HEK293 (cell line): Measurements from ENCODE around the gene RBP4.

Experiments used
- CTCF ChIA-PET: fragments of 350-600 bp; formaldehyde crosslinking; extraction: SDS; loops from one replicate; lab custom pipeline; 2021; ENCODE audit warnings: antibody characterized with exemption; lab: Yijun Ruan, JAX
- POLR2A ChIA-PET: fragments of 300-600 bp; formaldehyde crosslinking; extraction: SDS; loops from one replicate; lab custom pipeline; 2020; ENCODE audit warnings: antibody characterized with exemption, inconsistent platforms; lab: Yijun Ruan, JAX
- H3K27ac ChIP-seq: fragments of 200-500 bp; sonication (Bioruptor generic); 2 replicates; pipeline ENCODE4 v1.5.1; 2014; ENCODE audit warnings: low read depth, low read length, control low read depth, inconsistent platforms; ENCODE audit errors: extremely low read depth
- H3K36me3 ChIP-seq, 2 experiments: fragments of 200-500 bp in 1 of 2; sonication (Bioruptor generic) in 1 of 2; 1 replicate in 1 of 2; 2 replicates in 1 of 2; pipeline ENCODE4 v1.5.1; 2014 to 2017; ENCODE audit warnings: inconsistent platforms in 2 of 2, low read length in 2 of 2; ENCODE audit not compliant: control insufficient read depth in 2 of 2, insufficient read depth in 1 of 2
- H3K4me1 ChIP-seq: fragments of 200-500 bp; sonication (Bioruptor generic); 2 replicates; pipeline ENCODE4 v1.5.1; 2014; ENCODE audit warnings: mild to moderate bottlenecking, low read length, inconsistent platforms; ENCODE audit not compliant: control insufficient read depth, insufficient read depth
- H3K4me3 ChIP-seq: 2 replicates; pipeline ENCODE4 v1.5.1; 2011; ENCODE audit warnings: low read depth, mild to moderate bottlenecking, control low read depth, low read length, moderate library complexity
- H3K9me3 ChIP-seq: fragments of 200-500 bp; sonication (Bioruptor generic); 2 replicates; pipeline ENCODE4 v1.5.1; 2014; ENCODE audit warnings: low read depth, low read length, inconsistent platforms; ENCODE audit not compliant: control insufficient read depth, insufficient read depth
- FEZF1 ChIP-seq: fragments of 450-650 bp; formaldehyde crosslinking; IDR thresholded peaks from 2 replicates; pipeline ENCODE4 v1.5.1; 2016; ENCODE audit warnings: missing biosample characterization, missing genetic modification characterization
- KLF17 ChIP-seq: fragments of 450-650 bp; formaldehyde crosslinking; IDR thresholded peaks from 2 replicates; pipeline ENCODE4 v1.5.1; 2016; ENCODE audit warnings: missing biosample characterization, missing genetic modification characterization
- PRDM10 ChIP-seq: fragments of 450-650 bp; formaldehyde crosslinking; IDR thresholded peaks from 2 replicates; pipeline ENCODE4 v1.5.1; 2016; ENCODE audit warnings: missing biosample characterization, missing genetic modification characterization
- PRDM4 ChIP-seq: fragments of 450-650 bp; formaldehyde crosslinking; IDR thresholded peaks from 2 replicates; pipeline ENCODE4 v1.5.1; 2017; ENCODE audit warnings: missing biosample characterization, missing genetic modification characterization
- PRDM6 ChIP-seq: fragments of 450-650 bp; formaldehyde crosslinking; IDR thresholded peaks from 2 replicates; pipeline ENCODE4 v1.5.1; 2017; ENCODE audit warnings: missing biosample characterization, missing genetic modification characterization
- SCRT2 ChIP-seq: fragments of 450-650 bp; formaldehyde crosslinking; IDR thresholded peaks from 2 replicates; pipeline ENCODE4 v1.5.1; 2016; ENCODE audit warnings: missing biosample characterization, missing genetic modification characterization
- YY1 ChIP-seq: fragments of 450-650 bp; formaldehyde crosslinking; IDR thresholded peaks from 2 replicates; pipeline ENCODE4 v1.5.1; 2018; ENCODE audit warnings: missing biosample characterization, missing genetic modification characterization
- ZNF112 ChIP-seq: fragments of 450-650 bp; formaldehyde crosslinking; IDR thresholded peaks from 2 replicates; pipeline ENCODE4 v1.5.0; 2017; ENCODE audit warnings: missing biosample characterization, missing genetic modification characterization
- ZNF2 ChIP-seq: fragments of 450-650 bp; formaldehyde crosslinking; IDR thresholded peaks from 2 replicates; pipeline ENCODE4 v1.5.1; 2016; ENCODE audit warnings: missing biosample characterization, missing genetic modification characterization
- ZNF23 ChIP-seq: fragments of 450-650 bp; formaldehyde crosslinking; IDR thresholded peaks from 2 replicates; pipeline ENCODE4 v1.5.1; 2016; ENCODE audit warnings: missing biosample characterization, missing genetic modification characterization, borderline replicate concordance
- ZNF561 ChIP-seq: fragments of 450-650 bp; IDR thresholded peaks from 2 replicates; pipeline ENCODE4 v1.5.1; 2018; ENCODE audit warnings: missing biosample characterization, missing genetic modification characterization, borderline replicate concordance
- ZNF596 ChIP-seq: fragments of 450-650 bp; IDR thresholded peaks from 2 replicates; pipeline ENCODE4 v1.5.0; 2018; ENCODE audit warnings: missing biosample characterization, mild to moderate bottlenecking, missing genetic modification characterization, moderate library complexity
- ZNF692 ChIP-seq: fragments of 450-650 bp; formaldehyde crosslinking; IDR thresholded peaks from 2 replicates; pipeline ENCODE4 v1.5.1; 2016; ENCODE audit warnings: missing biosample characterization, missing genetic modification characterization
- ZNF776 ChIP-seq: fragments of 450-650 bp; formaldehyde crosslinking; IDR thresholded peaks from 2 replicates; pipeline ENCODE4 v1.5.0; 2017; ENCODE audit warnings: missing biosample characterization, missing genetic modification characterization, borderline replicate concordance
- ZNF843 ChIP-seq: fragments of 450-650 bp; formaldehyde crosslinking; IDR thresholded peaks from 2 replicates; pipeline ENCODE4 v1.5.1; 2016; ENCODE audit warnings: missing biosample characterization, missing genetic modification characterization
- ZSCAN23 ChIP-seq: fragments of 450-650 bp; formaldehyde crosslinking; IDR thresholded peaks from 2 replicates; pipeline ENCODE4 v1.5.1; 2016; ENCODE audit warnings: missing biosample characterization, missing genetic modification characterization

RBP4 gene

GRCh38 chr10:93612311-93612710, 11.3 kb upstream of the RBP4 start, which contains the start of gene PDE6C:
PDE6C (plus strand) TSS chr10:93612537; CDS start chr10:93612726, 189 bp downstream.
- CTCF ChIA-PET, result interaction anchor here (1.0 kb wide), 1 partner anchor 10 kb away, joined by 3 read pairs; no protein-coding TSS in a partner anchor
- POLR2A ChIA-PET, result no interaction called here
- no peaks in the 10 kb centered on the region for H3K4me1 ChIP-seq
- H3K9me3 ChIP-seq, result no peaks in the 10 kb centered on the region
- H3K36me3 ChIP-seq, result no peaks in the 10 kb centered on the region
- TF ChIP-seq FEZF1 (tag by site-specific recombination) (no peak), YY1 (no peak), PRDM6 (tag by site-specific recombination) (no peak), SCRT2 (tag by site-specific recombination) (no peak), PRDM10 (tag by site-specific recombination) (no peak), ZNF596 (no peak), ZNF776 (tag by site-specific recombination) (no peak), ZSCAN23 (tag by site-specific recombination) (no peak), ZNF561 (tag by site-specific recombination) (no peak), ZNF23 (tag by site-specific recombination) (no peak), PRDM4 (no peak), ZNF2 (no peak), ZNF843 (tag by site-specific recombination) (no peak), ZNF692 (tag by site-specific recombination) (no peak), ZNF112 (no peak), KLF17 (no peak)
- no peak within 1 kb of the TSS for H3K27ac ChIP-seq
- H3K4me3 ChIP-seq, result no peak within 1 kb of the TSS
